CD8-positive, alpha-beta memory T cell (primary cell): ENCODE results near the gene MAPK6. TPM values are rescaled to one million over a fixed set of nuclear protein-coding genes. Genes with fewer than 3 reads are reported as not detected.

ENCODE experiments used
- CTCF ChIA-PET: fragments of 350-600 bp; sonication (Branson Sonifier 250); formaldehyde crosslinking; loops from one replicate; lab custom pipeline; 2021; ENCODE audit warnings: antibody characterized with exemption; lab: Charles Lee
- POLR2A ChIA-PET: fragments of 350-600 bp; sonication (Branson Sonifier 250); formaldehyde crosslinking; loops from one replicate; lab custom pipeline; 2021; ENCODE audit warnings: antibody characterized with exemption; lab: Charles Lee
- DNase-seq, 5 donors: peaks; one replicate each; pipeline versions ENCODE4 v3.0.0 to v3.0.0-alpha.2; 2020 to 2022; ENCODE audit warnings: mixed read lengths in 1 of 5
- H3K27ac ChIP-seq: one replicate; pipeline ENCODE4 v1.7.0; 2013; ENCODE audit warnings: low read depth, mild to moderate bottlenecking, low read length, moderate library complexity
- H3K27me3 ChIP-seq: 2 replicates; pipeline ENCODE4 v1.7.0; 2013; ENCODE audit warnings: low read length, mild to moderate bottlenecking; ENCODE audit not compliant: insufficient read depth, poor library complexity, severe bottlenecking
- H3K36me3 ChIP-seq: 2 replicates; pipeline ENCODE4 v1.7.0; 2013; ENCODE audit warnings: mild to moderate bottlenecking, low read length, moderate library complexity; ENCODE audit not compliant: insufficient read depth
- H3K4me1 ChIP-seq: 2 replicates; pipeline ENCODE4 v1.7.0; 2013; ENCODE audit warnings: mild to moderate bottlenecking, low read length, moderate library complexity; ENCODE audit not compliant: insufficient read depth
- H3K4me3 ChIP-seq: 2 replicates; pipeline ENCODE4 v1.7.0; 2013; ENCODE audit warnings: mild to moderate bottlenecking, low read length
- H3K9me3 ChIP-seq: 2 replicates; pipeline ENCODE4 v1.7.0; 2013; ENCODE audit warnings: mild to moderate bottlenecking, low read length
- H3K27ac Mint-ChIP-seq, 8 donors: one replicate each; pipeline ENCODE4 v1.8.0; 2020 to 2021; ENCODE audit warnings: mixed read lengths in 8 of 8, mild to moderate bottlenecking in 6 of 8, inconsistent platforms in 3 of 8, moderate library complexity in 3 of 8
- H3K27me3 Mint-ChIP-seq, 2 donors: one replicate each; pipeline ENCODE4 v1.8.0; 2020 to 2021; ENCODE audit warnings: mixed read lengths in 2 of 2, mild to moderate bottlenecking in 1 of 2, moderate library complexity in 1 of 2
- H3K36me3 Mint-ChIP-seq, 3 donors: one replicate each; pipeline ENCODE4 v1.8.0; 2020 to 2021; ENCODE audit warnings: mixed read lengths in 3 of 3, inconsistent platforms in 1 of 3, mild to moderate bottlenecking in 1 of 3
- H3K4me1 Mint-ChIP-seq, 3 donors: one replicate each; pipeline ENCODE4 v1.8.0; 2020 to 2021; ENCODE audit warnings: mixed read lengths in 3 of 3, inconsistent platforms in 1 of 3, mild to moderate bottlenecking in 1 of 3
- H3K4me3 Mint-ChIP-seq, 7 donors: one replicate each; pipeline ENCODE4 v1.8.0; 2020 to 2021; ENCODE audit warnings: mixed read lengths in 7 of 7, mild to moderate bottlenecking in 6 of 7, moderate library complexity in 4 of 7, inconsistent platforms in 2 of 7
- H3K9me3 Mint-ChIP-seq, 5 donors: one replicate each; pipeline ENCODE4 v1.8.0; 2020 to 2022; ENCODE audit warnings: mixed read lengths in 5 of 5, mild to moderate bottlenecking in 3 of 5, moderate library complexity in 2 of 5, inconsistent platforms in 1 of 5
- polyA plus RNA-seq: library from polyadenylated mRNA; unstranded; fragments of 300-500 nt; fragmentation: Illumina TruSeq; gene quantifications from one replicate; pipeline ENCODE4 v1.2.3, GENCODE V29; 2021
- total RNA-seq, 2 experiments: library from RNA; stranded (reverse); gene quantifications; one replicate each; pipeline ENCODE4 v1.2.3, GENCODE V29; 2021

The MAPK6 gene
- total and polyA plus RNA-seq, 3 experiments from 2014 or later, result 7.9 to 103 (median 97.6) TPM

- H3K9me3 Mint-ChIP-seq, result no peaks in the 10 kb centered on the region
- no peak overlapping the region for H3K4me3 ChIP-seq
- no peaks in the 10 kb centered on the region for H3K9me3 ChIP-seq
- no peaks in the 10 kb centered on the region for H3K36me3 ChIP-seq
- H3K27ac ChIP-seq, result no peak overlapping the region
- H3K4me1 Mint-ChIP-seq, result peaks cover 2 to 10% (median 7%) of the 10 kb centered on the region in 3 donors
- H3K4me1 ChIP-seq, result peaks cover 5% of the 10 kb centered on the region
- H3K36me3 Mint-ChIP-seq, result no peaks in the 10 kb centered on the region
- ChIA-PET POLR2A (no interaction called here), CTCF (no interaction called here)
- no peak for DNase-seq
- H3K27me3 ChIP-seq, result no peaks in the 10 kb centered on the region
- peak overlapping the region in 1 of 7 donors; percentile 19 for H3K4me3 Mint-ChIP-seq
- peak overlapping the region in 1 of 8 donors; percentile 8 for H3K27ac Mint-ChIP-seq
- no peaks in the 10 kb centered on the region for H3K27me3 Mint-ChIP-seq
These were observed 5.7 kb upstream of the MAPK6 start for GRCh38 chr15:52013151-52013791.

- peaks cover 6% of the 10 kb centered on the region for H3K4me1 ChIP-seq
- H3K27me3 ChIP-seq, result no peaks in the 10 kb centered on the region
- ChIA-PET CTCF (no interaction called here), POLR2A (no interaction called here)
- peaks cover 3 to 6% (median 5%) of the 10 kb centered on the region in 3 donors for H3K4me1 Mint-ChIP-seq
- H3K9me3 Mint-ChIP-seq, result no peaks in the 10 kb centered on the region
- no peak for DNase-seq
- no peak overlapping the region for H3K4me3 ChIP-seq
- no peak overlapping the region for H3K4me3 Mint-ChIP-seq
- peaks cover 0 to 2% of the 10 kb centered on the region in 2 donors for H3K27me3 Mint-ChIP-seq
- H3K9me3 ChIP-seq, result no peaks in the 10 kb centered on the region
- no peak overlapping the region for H3K27ac Mint-ChIP-seq
- H3K36me3 Mint-ChIP-seq, result peaks cover 0 to 2% (median 0%) of the 10 kb centered on the region in 3 donors
- H3K27ac ChIP-seq, result no peak overlapping the region
- no peaks in the 10 kb centered on the region for H3K36me3 ChIP-seq
These were observed 4.4 kb upstream of the MAPK6 start for GRCh38 chr15:52014616-52015015.

GRCh38 chr15:52016316-52016715 lies 2.7 kb upstream of the MAPK6 start:
- ChIA-PET CTCF (no interaction called here), POLR2A (no interaction called here)
- no peak overlapping the region for H3K27ac ChIP-seq
- peaks cover 0 to 2% of the 10 kb centered on the region in 2 donors for H3K27me3 Mint-ChIP-seq
- no peak overlapping the region for H3K4me3 ChIP-seq
- H3K36me3 Mint-ChIP-seq, result peaks cover 0 to 9% (median 0%) of the 10 kb centered on the region in 3 donors
- no peaks in the 10 kb centered on the region for H3K27me3 ChIP-seq
- H3K4me1 Mint-ChIP-seq, result peaks cover 17 to 22% (median 20%) of the 10 kb centered on the region in 3 donors
- peak overlapping the region in 1 of 7 donors; percentile 17 for H3K4me3 Mint-ChIP-seq
- H3K27ac Mint-ChIP-seq, result no peak overlapping the region
- no peaks in the 10 kb centered on the region for H3K36me3 ChIP-seq
- no peak for DNase-seq
- H3K4me1 ChIP-seq, result peaks cover 19% of the 10 kb centered on the region
- H3K9me3 Mint-ChIP-seq, result no peaks in the 10 kb centered on the region
- no peaks in the 10 kb centered on the region for H3K9me3 ChIP-seq

GRCh38 chr15:52018244-52018643 lies 775 bp upstream of the MAPK6 start:
- Mint-ChIP-seq H3K4me3 (peak overlapping the region; percentile 92 to 99 (median 96)), H3K9me3 (no peaks in the 10 kb centered on the region), H3K27ac (peak overlapping the region; percentile 88 to 99 (median 96)), H3K4me1 (peaks cover 26 to 40% (median 39%) of the 10 kb centered on the region in 3 donors), H3K36me3 (peaks cover 0 to 9% (median 0%) of the 10 kb centered on the region in 3 donors), H3K27me3 (peaks cover 0 to 2% of the 10 kb centered on the region in 2 donors)
- H3K27ac ChIP-seq, result peak overlapping the region; percentile 85
- ChIA-PET POLR2A (interaction anchor here (0.8 to 2.9 kb wide), 3 partner anchors 25 to 161 kb away, joined by 3 to 22 read pairs (median 4); partner anchors contain the start of gene LEO1), CTCF (interaction anchor here (1.3 kb wide), 1 partner anchor 26 kb away, joined by 3 read pairs; no protein-coding TSS in a partner anchor)
- peak overlapping the region; percentile 76 for H3K4me3 ChIP-seq
- no peaks in the 10 kb centered on the region for H3K27me3 ChIP-seq
- no peak for DNase-seq
- no peaks in the 10 kb centered on the region for H3K9me3 ChIP-seq
- H3K4me1 ChIP-seq, result peaks cover 30% of the 10 kb centered on the region
- no peaks in the 10 kb centered on the region for H3K36me3 ChIP-seq

GRCh38 chr15:52019394-52020220 lies 588 bp downstream of the MAPK6 start:
- Mint-ChIP-seq H3K36me3 (peaks cover 0 to 9% (median 0%) of the 10 kb centered on the region in 3 donors), H3K4me1 (peaks cover 30 to 45% (median 43%) of the 10 kb centered on the region in 3 donors), H3K9me3 (no peaks in the 10 kb centered on the region), H3K27ac (peak overlapping the region; percentile 88 to 99 (median 98)), H3K4me3 (peak overlapping the region; percentile 92 to 99 (median 96)), H3K27me3 (peaks cover 0 to 3% of the 10 kb centered on the region in 2 donors)
- Histone ChIP-seq H3K4me3 (peak overlapping the region; percentile 84), H3K27me3 (no peaks in the 10 kb centered on the region), H3K4me1 (peaks cover 30% of the 10 kb centered on the region), H3K36me3 (no peaks in the 10 kb centered on the region), H3K9me3 (no peaks in the 10 kb centered on the region), H3K27ac (peak overlapping the region; percentile 85)
- peak; percentile 47 to 75 (median 58) for DNase-seq
- POLR2A ChIA-PET, result interaction anchor here (1.0 to 2.9 kb wide), 6 partner anchors 21 to 161 kb away, joined by 5 to 22 read pairs (median 8); partner anchors contain the start of gene LEO1
- CTCF ChIA-PET, result interaction anchor here (1.2 to 1.7 kb wide), 3 partner anchors 25 to 59 kb away, joined by 4 to 6 read pairs (median 5); no protein-coding TSS in a partner anchor

- ChIA-PET CTCF (interaction anchor here (1.2 to 1.7 kb wide), 5 partner anchors 20 to 188 kb away, joined by 3 to 6 read pairs (median 4); no protein-coding TSS in a partner anchor), POLR2A (interaction anchor here (0.6 to 2.9 kb wide), 8 partner anchors 10 to 160 kb away, joined by 3 to 22 read pairs (median 6); partner anchors contain the start of gene LEO1)
- peaks cover 30% of the 10 kb centered on the region for H3K4me1 ChIP-seq
- no peaks in the 10 kb centered on the region for H3K27me3 ChIP-seq
- H3K9me3 ChIP-seq, result no peaks in the 10 kb centered on the region
- peaks cover 0 to 9% (median 0%) of the 10 kb centered on the region in 3 donors for H3K36me3 Mint-ChIP-seq
- peak overlapping the region; percentile 84 for H3K4me3 ChIP-seq
- peak overlapping the region; percentile 88 to 98 (median 95) for H3K27ac Mint-ChIP-seq
- no peak for DNase-seq
- H3K27me3 Mint-ChIP-seq, result peaks cover 0 to 3% of the 10 kb centered on the region in 2 donors
- H3K4me1 Mint-ChIP-seq, result peaks cover 30 to 49% (median 43%) of the 10 kb centered on the region in 3 donors
- H3K9me3 Mint-ChIP-seq, result no peaks in the 10 kb centered on the region
- no peaks in the 10 kb centered on the region for H3K36me3 ChIP-seq
- H3K4me3 Mint-ChIP-seq, result peak overlapping the region; percentile 87 to 97 (median 92)
- peak overlapping the region; percentile 80 for H3K27ac ChIP-seq
These were observed 1.4 kb downstream of the MAPK6 start for GRCh38 chr15:52020221-52021085.

- H3K4me1 ChIP-seq, result peaks cover 30% of the 10 kb centered on the region
- CTCF ChIA-PET, result interaction anchor here (1.4 to 1.7 kb wide), 4 partner anchors 19 to 187 kb away, joined by 3 to 6 read pairs (median 4); no protein-coding TSS in a partner anchor
- H3K27me3 ChIP-seq, result no peaks in the 10 kb centered on the region
- H3K36me3 ChIP-seq, result no peaks in the 10 kb centered on the region
- POLR2A ChIA-PET, result interaction anchor here (0.6 to 2.9 kb wide), 6 partner anchors 9 to 158 kb away, joined by 3 to 22 read pairs (median 5); partner anchors contain the start of gene LEO1
- peak overlapping the region; percentile 84 for H3K4me3 ChIP-seq
- peak overlapping the region; percentile 80 for H3K27ac ChIP-seq
- H3K9me3 Mint-ChIP-seq, result no peaks in the 10 kb centered on the region
- H3K4me1 Mint-ChIP-seq, result peaks cover 32 to 55% (median 49%) of the 10 kb centered on the region in 3 donors
- peaks cover 0 to 9% (median 0%) of the 10 kb centered on the region in 3 donors for H3K36me3 Mint-ChIP-seq
- H3K4me3 Mint-ChIP-seq, result peak overlapping the region; percentile 87 to 97 (median 92)
- peak; percentile 36 to 80 (median 52) for DNase-seq
- H3K27me3 Mint-ChIP-seq, result peaks cover 0 to 3% of the 10 kb centered on the region in 2 donors
- H3K27ac Mint-ChIP-seq, result peak overlapping the region; percentile 14 to 97 (median 93)
- H3K9me3 ChIP-seq, result no peaks in the 10 kb centered on the region
These were observed 2.2 kb downstream of the MAPK6 start for GRCh38 chr15:52021128-52021671.
